Activated T-helper 17 cell treated with anti-CD3 and anti-CD28 coated beads, Interleukin-2, amount 50 U/mL, for 72 hours (primary cell): Measurements from ENCODE around the gene AJAP1. TPM values are rescaled to one million over a fixed set of nuclear protein-coding genes. Genes with fewer than 3 reads are reported as not detected.

ENCODE experiments used
- ATAC-seq: fragments of 150-1000 bp; cut with Tn5 transposase; replicated peaks from 2 replicates; pipeline ENCODE4 v1.10.0; 2021; ENCODE audit warnings: mild to moderate bottlenecking, moderate library complexity
- H3K27ac Mint-ChIP-seq: one replicate; pipeline ENCODE4 v1.8.0; 2022; ENCODE audit warnings: mixed read lengths
- H3K27me3 Mint-ChIP-seq: one replicate; pipeline ENCODE4 v1.8.0; 2022; ENCODE audit warnings: mixed read lengths
- H3K36me3 Mint-ChIP-seq: one replicate; pipeline ENCODE4 v1.8.0; 2022; ENCODE audit warnings: low read depth, mild to moderate bottlenecking, mixed read lengths
- H3K4me1 Mint-ChIP-seq: one replicate; pipeline ENCODE4 v1.8.0; 2022; ENCODE audit warnings: mixed read lengths
- H3K4me3 Mint-ChIP-seq: one replicate; pipeline ENCODE4 v1.8.0; 2022; ENCODE audit warnings: mild to moderate bottlenecking, mixed read lengths
- H3K9me3 Mint-ChIP-seq: one replicate; pipeline ENCODE4 v1.8.0; 2022; ENCODE audit warnings: mixed read lengths
- total RNA-seq, 2 donors: library from RNA; stranded (reverse); gene quantifications; one replicate each; pipeline ENCODE4 v1.2.3, GENCODE V29; 2022

The AJAP1 gene
- total RNA-seq, 2 donors from 2014 or later: not detected

DNA sequence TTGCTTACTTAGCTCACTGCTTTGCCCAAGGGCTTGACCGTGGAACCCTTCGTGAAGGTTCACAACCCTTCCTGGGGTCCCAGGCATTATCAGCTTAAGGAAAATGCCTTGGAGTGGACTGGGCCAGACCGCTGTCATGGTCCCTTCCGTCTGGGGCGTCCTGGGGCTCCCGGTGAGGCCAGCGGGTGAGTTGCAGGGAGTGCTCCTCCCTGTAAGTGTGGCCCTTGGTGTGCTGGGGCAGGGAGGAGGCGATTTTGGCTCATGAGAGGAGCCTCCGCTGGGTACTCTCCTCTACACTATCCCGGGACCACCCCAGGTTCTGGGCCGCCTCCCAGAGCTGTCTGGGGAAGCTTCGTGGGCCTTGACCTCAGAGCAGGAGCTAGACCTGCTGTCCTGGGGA, 48.1 kb downstream of the AJAP1 start:
- H3K4me3 Mint-ChIP-seq: no peak overlapping the region
- ATAC-seq: no peak
- no peak overlapping the region for H3K27ac Mint-ChIP-seq
- H3K4me1 Mint-ChIP-seq: no peaks in the 10 kb centered on the region
- no peaks in the 10 kb centered on the region for H3K36me3 Mint-ChIP-seq
- no peaks in the 10 kb centered on the region for H3K9me3 Mint-ChIP-seq
- peaks cover 5% of the 10 kb centered on the region for H3K27me3 Mint-ChIP-seq

DNA sequence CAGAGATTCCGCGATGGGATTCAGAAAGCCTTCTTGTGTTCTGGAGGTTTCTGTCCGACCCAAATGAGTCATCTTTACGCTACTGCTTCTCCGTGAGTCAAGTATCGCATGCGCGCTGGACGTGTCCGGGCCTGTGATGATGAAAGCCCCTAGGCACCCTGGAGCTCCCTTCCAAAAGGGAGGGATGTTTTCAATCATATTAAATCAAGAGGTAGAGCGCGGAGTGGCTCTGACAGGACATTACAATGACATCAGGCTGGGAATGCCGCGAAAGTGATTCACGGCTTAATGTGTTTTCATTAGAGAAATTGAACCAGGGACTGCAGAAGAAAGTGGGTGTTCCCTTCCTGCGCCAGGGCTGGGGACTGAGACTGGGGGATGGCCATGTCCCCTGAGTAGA, 48.5 kb downstream of the AJAP1 start:
- ATAC-seq: no peak
- H3K9me3 Mint-ChIP-seq: no peaks in the 10 kb centered on the region
- H3K4me1 Mint-ChIP-seq: no peaks in the 10 kb centered on the region
- no peaks in the 10 kb centered on the region for H3K36me3 Mint-ChIP-seq
- H3K4me3 Mint-ChIP-seq: no peak overlapping the region
- peaks cover 8% of the 10 kb centered on the region for H3K27me3 Mint-ChIP-seq
- no peak overlapping the region for H3K27ac Mint-ChIP-seq

DNA sequence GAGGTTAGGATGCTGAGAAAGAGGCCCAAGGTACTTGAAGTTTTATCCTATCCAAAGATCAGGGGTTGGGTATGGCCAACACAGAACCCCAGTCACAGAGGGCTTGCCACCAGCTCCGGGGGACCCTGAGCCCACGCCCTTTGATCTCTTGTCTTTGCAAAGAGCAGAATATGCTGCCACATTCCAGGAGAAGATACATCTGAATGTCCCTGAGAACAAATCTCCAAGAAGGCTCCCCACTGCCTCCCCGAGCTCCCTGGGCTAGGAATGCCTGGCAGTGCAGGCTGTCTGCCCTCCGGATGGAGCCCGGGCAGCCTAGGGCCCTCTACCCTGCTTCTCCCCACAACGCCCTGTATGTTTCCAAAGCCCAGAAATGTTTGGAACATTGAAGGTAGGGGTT, 49.2 kb downstream of the AJAP1 start:
- H3K4me1 Mint-ChIP-seq: no peaks in the 10 kb centered on the region
- peaks cover 8% of the 10 kb centered on the region for H3K27me3 Mint-ChIP-seq
- H3K36me3 Mint-ChIP-seq: no peaks in the 10 kb centered on the region
- no peak overlapping the region for H3K27ac Mint-ChIP-seq
- no peaks in the 10 kb centered on the region for H3K9me3 Mint-ChIP-seq
- no peak for ATAC-seq
- H3K4me3 Mint-ChIP-seq: no peak overlapping the region

DNA sequence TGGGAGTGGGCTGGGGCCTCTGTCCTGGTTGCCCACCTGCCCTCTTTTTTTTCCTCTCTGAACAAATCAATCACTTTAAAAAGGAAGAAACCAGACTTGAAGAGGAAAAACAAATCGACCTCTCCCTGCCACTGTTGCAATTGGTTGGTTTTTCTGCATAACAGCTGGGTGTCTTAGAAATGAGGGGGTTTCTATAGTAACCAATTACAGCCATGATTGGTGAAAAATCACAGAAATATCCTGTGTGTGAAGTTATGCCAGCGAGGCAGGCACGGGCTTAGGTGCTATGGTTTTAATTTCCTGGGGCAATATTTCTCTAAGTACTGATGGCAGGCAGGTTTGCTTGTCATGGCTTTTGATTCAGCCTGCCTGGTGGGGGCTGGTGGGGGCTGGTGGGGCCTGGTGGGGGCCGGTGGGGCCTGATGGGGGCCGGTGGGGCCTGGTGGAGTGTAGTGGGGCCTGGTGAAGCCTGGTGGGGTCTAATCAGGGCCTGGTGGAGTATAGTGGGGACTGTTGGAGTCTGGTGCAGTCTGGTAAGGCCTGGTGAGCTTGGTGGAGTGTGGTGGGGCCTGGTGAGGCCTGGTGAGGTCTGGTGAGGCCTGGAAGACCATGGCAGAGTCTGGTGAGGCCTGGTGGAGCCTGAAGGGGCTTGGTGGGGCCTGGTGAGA, 54.6 kb downstream of the AJAP1 start:
- H3K27me3 Mint-ChIP-seq: peaks cover 18% of the 10 kb centered on the region
- no peaks in the 10 kb centered on the region for H3K9me3 Mint-ChIP-seq
- H3K4me1 Mint-ChIP-seq: no peaks in the 10 kb centered on the region
- no peaks in the 10 kb centered on the region for H3K36me3 Mint-ChIP-seq
- no peak overlapping the region for H3K27ac Mint-ChIP-seq
- H3K4me3 Mint-ChIP-seq: no peak overlapping the region
- no peak for ATAC-seq

DNA sequence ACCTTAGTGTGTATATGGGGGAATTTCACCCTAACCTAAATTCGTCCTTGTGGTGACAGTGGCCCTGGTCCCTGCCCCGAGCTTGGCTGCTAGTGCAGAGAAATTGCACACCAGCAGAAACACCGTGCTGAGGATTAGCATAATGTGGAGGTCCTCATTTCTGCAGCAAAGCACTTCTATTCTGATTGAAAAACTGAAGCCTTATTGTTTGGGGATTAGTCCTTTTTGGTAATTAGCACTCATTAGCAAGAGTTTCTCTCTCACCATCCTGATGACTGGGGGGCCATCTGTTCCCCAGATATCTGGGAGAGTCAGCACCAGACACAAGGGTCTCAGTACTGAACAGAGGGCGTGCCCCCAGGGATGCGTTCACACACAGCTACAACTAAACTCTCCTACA, 55.2 kb downstream of the AJAP1 start:
- ATAC-seq: no peak

DNA sequence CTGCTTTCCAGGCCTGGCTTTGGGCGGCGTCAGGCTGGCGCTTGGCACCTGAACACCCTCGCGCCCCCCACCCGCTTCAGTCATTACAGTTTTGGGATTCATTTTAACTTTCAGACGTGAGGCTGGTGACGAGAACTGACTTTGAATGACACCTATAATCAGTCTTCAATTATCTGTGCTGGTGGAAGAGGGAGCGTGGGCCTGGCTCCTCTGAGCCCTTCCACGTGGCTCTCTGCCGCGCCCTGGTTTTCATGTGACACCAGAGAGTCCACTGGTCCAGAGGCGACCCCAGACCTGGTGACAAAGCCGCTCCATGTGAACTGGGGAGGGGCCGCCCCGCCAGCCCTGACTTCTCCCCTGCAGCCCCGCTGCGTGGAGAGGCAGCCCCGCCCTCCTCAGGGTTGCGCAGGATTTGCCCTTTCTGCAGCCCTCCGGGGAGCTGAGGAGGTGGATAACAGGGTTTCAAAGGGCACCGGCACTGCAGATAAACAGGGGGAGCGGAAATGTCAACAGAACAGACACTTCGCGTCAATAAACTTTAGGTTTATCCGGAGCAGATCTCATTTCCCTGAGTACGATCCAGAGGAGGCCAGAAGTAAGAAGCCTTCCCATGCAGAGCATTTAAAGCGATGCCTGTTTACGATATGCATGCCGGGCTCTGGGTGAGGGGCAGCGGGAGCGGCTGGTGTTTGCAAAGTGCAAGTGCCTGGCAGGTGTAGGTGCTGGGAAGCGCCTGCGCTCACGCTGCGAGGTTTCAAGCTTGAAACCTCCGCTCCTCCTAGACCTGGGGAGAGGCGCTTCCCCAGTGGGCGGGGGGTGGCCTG, 56.4 kb downstream of the AJAP1 start:
- Mint-ChIP-seq H3K36me3 (no peaks in the 10 kb centered on the region), H3K4me1 (no peaks in the 10 kb centered on the region), H3K27me3 (peaks cover 18% of the 10 kb centered on the region), H3K9me3 (peaks cover 3% of the 10 kb centered on the region), H3K4me3 (no peak overlapping the region), H3K27ac (no peak overlapping the region)
- no peak for ATAC-seq

More for the DNA sequence above, 55.2 kb downstream of the AJAP1 start:
- H3K4me1 Mint-ChIP-seq: no peaks in the 10 kb centered on the region
- peaks cover 18% of the 10 kb centered on the region for H3K27me3 Mint-ChIP-seq
- H3K9me3 Mint-ChIP-seq: peaks cover 3% of the 10 kb centered on the region
- H3K4me3 Mint-ChIP-seq: no peak overlapping the region
- no peak overlapping the region for H3K27ac Mint-ChIP-seq
- H3K36me3 Mint-ChIP-seq: no peaks in the 10 kb centered on the region

DNA sequence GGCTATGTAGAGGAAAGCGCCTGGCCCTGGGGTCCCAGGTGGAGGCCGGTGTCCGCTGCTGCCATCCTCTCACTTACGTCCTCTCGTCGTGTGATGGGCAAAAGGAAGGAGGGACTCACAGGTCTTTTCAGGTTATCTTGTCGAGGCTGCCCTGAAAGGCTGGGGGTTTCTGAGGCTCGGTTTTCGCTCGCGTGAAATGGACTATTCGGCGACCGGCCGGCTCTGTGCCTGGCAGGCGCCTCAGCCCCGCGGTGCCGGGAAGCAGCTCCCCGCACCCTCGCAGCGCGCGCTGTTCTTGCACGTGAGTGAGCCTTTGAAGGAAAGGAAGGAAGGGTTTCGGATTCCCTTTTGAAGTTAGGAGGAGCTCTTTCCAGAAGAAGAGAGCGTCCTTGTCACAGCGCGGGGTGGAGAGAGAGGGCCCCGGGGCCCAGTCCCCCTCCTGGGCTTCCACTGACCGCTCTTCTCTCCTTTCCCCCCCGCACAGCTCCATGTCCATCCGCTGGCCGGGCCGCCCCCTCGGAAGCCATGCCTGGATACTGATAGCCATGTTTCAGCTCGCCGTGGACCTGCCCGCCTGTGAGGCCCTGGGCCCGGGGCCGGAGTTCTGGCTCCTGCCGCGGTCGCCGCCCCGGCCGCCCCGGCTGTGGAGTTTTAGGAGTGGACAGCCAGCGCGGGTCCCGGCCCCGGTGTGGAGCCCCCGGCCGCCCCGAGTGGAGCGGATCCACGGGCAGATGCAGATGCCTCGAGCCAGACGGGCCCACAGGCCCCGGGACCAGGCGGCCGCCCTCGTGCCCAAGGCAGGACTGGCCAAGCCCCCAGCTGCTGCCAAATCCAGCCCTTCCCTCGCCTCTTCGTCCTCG, 57.2 kb downstream of the AJAP1 start:
- H3K27ac Mint-ChIP-seq: no peak overlapping the region
- no peaks in the 10 kb centered on the region for H3K4me1 Mint-ChIP-seq
- H3K36me3 Mint-ChIP-seq: no peaks in the 10 kb centered on the region
- no peak overlapping the region for H3K4me3 Mint-ChIP-seq
- ATAC-seq: no peak
- H3K27me3 Mint-ChIP-seq: peaks cover 21% of the 10 kb centered on the region
- H3K9me3 Mint-ChIP-seq: peaks cover 8% of the 10 kb centered on the region

DNA sequence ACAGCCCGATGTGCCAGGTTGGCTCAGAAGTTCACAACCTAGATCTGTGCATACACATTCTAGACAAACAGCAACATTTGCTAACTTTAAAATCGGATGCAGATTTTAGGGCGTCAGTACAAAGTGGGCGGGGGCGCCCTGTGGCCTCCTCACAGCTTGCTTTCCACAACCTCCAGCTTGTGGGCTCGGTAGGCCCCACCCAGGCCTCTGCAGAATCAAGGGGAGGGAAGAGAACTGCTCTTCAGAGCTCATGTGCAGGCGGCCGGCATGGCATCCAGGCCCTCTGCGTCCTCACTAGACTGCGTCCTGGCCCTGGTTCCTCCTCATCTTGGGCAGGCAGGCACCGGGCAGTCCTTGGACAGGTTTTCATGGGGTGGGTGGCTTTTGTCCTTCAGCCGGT, 59.3 kb downstream of the AJAP1 start:
- Mint-ChIP-seq H3K4me1 (no peaks in the 10 kb centered on the region), H3K27me3 (peaks cover 13% of the 10 kb centered on the region), H3K27ac (no peak overlapping the region), H3K4me3 (no peak overlapping the region), H3K9me3 (peaks cover 8% of the 10 kb centered on the region), H3K36me3 (no peaks in the 10 kb centered on the region)
- no peak for ATAC-seq

DNA sequence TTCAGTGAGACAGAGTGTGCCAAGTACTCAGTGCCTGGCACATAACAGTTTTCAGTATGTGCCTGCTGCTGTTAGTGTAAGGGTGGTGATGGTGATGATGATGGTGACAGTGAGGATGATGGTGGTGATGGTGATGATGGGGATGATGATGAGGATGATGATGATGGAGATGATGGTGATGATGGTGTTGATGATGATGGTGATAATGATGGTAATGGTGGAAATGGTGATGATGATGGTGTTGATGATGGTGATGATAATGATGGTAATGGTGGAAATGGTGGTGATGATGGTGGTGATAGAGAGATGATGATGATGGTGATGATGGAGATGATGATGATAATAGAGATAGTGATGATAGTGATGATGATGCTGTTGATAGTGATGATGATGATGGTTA, 62.0 kb downstream of the AJAP1 start:
- Mint-ChIP-seq H3K4me1 (no peaks in the 10 kb centered on the region), H3K36me3 (no peaks in the 10 kb centered on the region), H3K4me3 (no peak overlapping the region), H3K9me3 (peaks cover 8% of the 10 kb centered on the region), H3K27ac (no peak overlapping the region), H3K27me3 (peaks cover 3% of the 10 kb centered on the region)
- no peak for ATAC-seq

DNA sequence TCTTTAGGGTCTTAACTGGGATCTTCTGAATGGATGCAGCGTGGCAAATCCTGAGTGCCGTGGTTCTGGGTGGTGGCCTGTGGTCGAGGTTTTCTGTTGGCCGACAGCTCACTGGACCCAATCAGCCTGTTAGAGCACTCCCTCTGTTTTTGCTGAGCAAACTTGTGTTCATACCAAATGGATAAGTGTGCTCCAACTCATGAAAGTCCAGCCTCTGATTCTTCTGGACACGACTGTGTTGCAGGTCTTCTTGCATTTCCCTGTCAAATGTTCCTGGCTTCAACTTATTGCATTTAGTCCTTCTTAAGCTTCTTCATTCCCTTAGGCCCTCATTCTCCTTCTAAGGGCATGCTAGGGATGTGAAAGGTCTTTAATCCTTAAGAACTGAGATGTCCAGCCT, 63.7 kb downstream of the AJAP1 start:
- no peak overlapping the region for H3K27ac Mint-ChIP-seq
- peaks cover 8% of the 10 kb centered on the region for H3K9me3 Mint-ChIP-seq
- no peak for ATAC-seq

DNA sequence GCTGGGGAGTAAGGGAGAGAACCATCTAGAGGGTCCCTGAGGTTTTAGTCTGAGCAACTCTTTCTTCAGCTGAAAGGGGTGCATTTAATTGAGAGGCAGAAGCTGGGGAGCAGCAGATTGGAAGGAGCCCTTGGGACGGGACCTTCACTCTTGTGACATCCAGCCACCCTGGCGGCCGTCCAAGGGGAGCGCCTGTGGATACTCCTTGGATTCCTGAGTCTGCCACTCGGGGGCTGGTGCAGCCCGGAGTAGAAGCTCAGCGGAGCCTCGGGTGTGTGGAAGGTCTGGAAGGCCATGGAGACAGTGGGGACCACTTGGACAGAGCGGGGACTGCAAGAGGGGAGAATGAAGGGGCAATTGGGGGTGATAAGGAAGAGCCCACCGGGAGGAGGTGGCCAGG, 68.7 kb downstream of the AJAP1 start:
- Mint-ChIP-seq H3K4me3 (no peak overlapping the region), H3K4me1 (no peaks in the 10 kb centered on the region), H3K9me3 (no peaks in the 10 kb centered on the region), H3K27me3 (peaks cover 9% of the 10 kb centered on the region), H3K27ac (no peak overlapping the region), H3K36me3 (no peaks in the 10 kb centered on the region)
- no peak for ATAC-seq

More for the DNA sequence above, 63.7 kb downstream of the AJAP1 start:
- no peaks in the 10 kb centered on the region for H3K4me1 Mint-ChIP-seq
- no peak overlapping the region for H3K4me3 Mint-ChIP-seq
- peaks cover 8% of the 10 kb centered on the region for H3K27me3 Mint-ChIP-seq
- no peaks in the 10 kb centered on the region for H3K36me3 Mint-ChIP-seq

DNA sequence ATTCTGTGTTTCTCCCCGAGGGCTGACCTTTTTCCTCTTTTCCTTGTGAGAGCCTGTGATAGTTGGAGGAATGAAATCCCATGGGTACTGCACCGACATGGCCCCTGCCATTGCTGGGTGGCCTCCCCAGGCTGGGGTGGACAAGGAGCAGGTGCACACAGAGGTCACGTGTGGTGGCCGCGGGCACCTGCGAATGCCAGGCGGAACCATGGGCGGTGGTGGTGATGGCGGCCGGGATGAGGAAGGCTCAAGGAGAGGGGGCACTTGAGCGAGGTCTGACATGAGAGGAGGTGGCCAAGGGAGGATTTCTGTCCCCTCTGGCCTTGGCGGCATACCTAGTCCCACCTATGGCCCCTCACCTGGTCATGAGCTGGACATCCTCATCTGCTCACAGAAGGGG, 69.6 kb downstream of the AJAP1 start:
- H3K4me1 Mint-ChIP-seq: no peaks in the 10 kb centered on the region
- no peak overlapping the region for H3K4me3 Mint-ChIP-seq
- no peaks in the 10 kb centered on the region for H3K36me3 Mint-ChIP-seq
- H3K27ac Mint-ChIP-seq: no peak overlapping the region
- no peaks in the 10 kb centered on the region for H3K9me3 Mint-ChIP-seq
- no peak for ATAC-seq
- H3K27me3 Mint-ChIP-seq: peaks cover 9% of the 10 kb centered on the region

DNA sequence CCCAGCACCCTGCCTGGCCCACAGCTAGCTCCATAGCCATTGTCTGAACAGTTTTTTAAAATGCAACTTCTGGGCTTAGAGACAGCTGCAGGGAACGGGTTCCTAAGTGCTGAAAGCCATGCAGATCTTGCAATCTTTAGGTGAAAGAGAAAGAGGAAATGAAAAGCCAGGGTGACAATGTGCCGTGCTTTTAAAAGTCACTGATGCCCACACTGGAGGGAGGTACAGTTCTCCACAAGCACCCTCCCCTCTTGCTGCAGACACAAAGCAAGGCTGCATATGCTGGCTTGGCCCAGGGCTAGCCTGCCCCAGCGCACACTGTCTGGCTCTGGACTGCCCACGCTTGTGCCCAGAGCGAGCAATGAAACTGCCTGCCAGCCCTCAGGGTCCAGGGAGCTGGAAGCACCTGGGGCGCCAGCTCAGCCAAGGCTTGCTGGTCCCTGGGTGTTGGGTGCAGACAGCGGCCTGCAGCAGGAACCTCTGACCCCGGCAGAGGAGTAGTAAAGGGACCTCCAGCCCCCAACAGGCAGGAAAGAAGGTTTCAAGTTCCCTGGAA, 70.4 kb downstream of the AJAP1 start:
- Mint-ChIP-seq H3K4me3 (no peak overlapping the region), H3K9me3 (no peaks in the 10 kb centered on the region), H3K4me1 (no peaks in the 10 kb centered on the region), H3K27ac (no peak overlapping the region), H3K27me3 (peaks cover 9% of the 10 kb centered on the region), H3K36me3 (no peaks in the 10 kb centered on the region)
- ATAC-seq: no peak

DNA sequence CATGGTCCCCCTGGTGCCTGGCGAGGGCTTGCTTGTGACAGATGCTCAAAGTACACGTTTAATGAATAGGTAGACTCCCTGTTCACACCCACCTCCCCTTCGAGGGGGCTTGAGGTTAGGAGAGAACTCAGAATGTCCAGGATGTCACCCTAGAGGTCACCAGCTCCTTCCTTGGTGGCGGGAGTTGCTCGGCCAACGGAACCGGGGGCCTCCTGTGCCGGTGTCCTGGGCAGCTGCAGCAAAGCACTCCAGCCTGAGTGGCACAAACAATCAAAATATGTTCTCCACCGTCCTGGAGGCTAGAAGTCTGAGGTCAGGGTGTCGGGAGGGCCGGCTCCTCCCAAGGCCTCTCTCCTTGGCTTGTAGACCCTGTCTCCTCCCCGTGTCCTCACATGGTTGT, 71.0 kb downstream of the AJAP1 start:
- Mint-ChIP-seq H3K36me3 (no peaks in the 10 kb centered on the region), H3K9me3 (no peaks in the 10 kb centered on the region), H3K4me1 (no peaks in the 10 kb centered on the region), H3K27me3 (peaks cover 9% of the 10 kb centered on the region), H3K27ac (no peak overlapping the region), H3K4me3 (no peak overlapping the region)
- no peak for ATAC-seq
